Measurements from ENCODE around the gene RTKN. TPM values are rescaled to one million over a fixed set of nuclear protein-coding genes. Genes with fewer than 3 reads are reported as not detected.

The RTKN gene
- total and polyA plus RNA-seq, 9 of the 15 experiments (the other 6 are each of a cell fraction or from before 2014, with no cell fraction given) = 0.14 to 6.9 (median 3.6) TPM

GRCh38 chr2:74454654-74455511, 13.1 kb upstream of the RTKN start, which contains the start of gene INO80B (continued):
- no peak for TF ChIP-seq ZNF695 (CRISPR knock-in tag; IDR thresholded peaks at IDR 0.05)
- TF ChIP-seq ZNF311 (CRISPR knock-in tag; IDR thresholded peaks at IDR 0.05) = no peak
- TF ChIP-seq, protein P1, sequence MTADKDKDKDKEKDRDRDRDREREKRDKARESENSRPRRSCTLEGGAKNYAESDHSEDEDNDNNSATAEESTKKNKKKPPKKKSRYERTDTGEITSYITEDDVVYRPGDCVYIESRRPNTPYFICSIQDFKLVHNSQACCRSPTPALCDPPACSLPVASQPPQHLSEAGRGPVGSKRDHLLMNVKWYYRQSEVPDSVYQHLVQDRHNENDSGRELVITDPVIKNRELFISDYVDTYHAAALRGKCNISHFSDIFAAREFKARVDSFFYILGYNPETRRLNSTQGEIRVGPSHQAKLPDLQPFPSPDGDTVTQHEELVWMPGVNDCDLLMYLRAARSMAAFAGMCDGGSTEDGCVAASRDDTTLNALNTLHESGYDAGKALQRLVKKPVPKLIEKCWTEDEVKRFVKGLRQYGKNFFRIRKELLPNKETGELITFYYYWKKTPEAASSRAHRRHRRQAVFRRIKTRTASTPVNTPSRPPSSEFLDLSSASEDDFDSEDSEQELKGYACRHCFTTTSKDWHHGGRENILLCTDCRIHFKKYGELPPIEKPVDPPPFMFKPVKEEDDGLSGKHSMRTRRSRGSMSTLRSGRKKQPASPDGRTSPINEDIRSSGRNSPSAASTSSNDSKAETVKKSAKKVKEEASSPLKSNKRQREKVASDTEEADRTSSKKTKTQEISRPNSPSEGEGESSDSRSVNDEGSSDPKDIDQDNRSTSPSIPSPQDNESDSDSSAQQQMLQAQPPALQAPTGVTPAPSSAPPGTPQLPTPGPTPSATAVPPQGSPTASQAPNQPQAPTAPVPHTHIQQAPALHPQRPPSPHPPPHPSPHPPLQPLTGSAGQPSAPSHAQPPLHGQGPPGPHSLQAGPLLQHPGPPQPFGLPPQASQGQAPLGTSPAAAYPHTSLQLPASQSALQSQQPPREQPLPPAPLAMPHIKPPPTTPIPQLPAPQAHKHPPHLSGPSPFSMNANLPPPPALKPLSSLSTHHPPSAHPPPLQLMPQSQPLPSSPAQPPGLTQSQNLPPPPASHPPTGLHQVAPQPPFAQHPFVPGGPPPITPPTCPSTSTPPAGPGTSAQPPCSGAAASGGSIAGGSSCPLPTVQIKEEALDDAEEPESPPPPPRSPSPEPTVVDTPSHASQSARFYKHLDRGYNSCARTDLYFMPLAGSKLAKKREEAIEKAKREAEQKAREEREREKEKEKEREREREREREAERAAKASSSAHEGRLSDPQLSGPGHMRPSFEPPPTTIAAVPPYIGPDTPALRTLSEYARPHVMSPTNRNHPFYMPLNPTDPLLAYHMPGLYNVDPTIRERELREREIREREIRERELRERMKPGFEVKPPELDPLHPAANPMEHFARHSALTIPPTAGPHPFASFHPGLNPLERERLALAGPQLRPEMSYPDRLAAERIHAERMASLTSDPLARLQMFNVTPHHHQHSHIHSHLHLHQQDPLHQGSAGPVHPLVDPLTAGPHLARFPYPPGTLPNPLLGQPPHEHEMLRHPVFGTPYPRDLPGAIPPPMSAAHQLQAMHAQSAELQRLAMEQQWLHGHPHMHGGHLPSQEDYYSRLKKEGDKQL (CRISPR knock-in tag; IDR thresholded peaks at IDR 0.05; ENCODE audit: borderline replicate concordance) = no peak
- peak; percentile 37 for TF ChIP-seq BHLHE40 (IDR thresholded peaks at IDR 0.05; ENCODE audit: low read length)
- TF ChIP-seq, protein P2, sequence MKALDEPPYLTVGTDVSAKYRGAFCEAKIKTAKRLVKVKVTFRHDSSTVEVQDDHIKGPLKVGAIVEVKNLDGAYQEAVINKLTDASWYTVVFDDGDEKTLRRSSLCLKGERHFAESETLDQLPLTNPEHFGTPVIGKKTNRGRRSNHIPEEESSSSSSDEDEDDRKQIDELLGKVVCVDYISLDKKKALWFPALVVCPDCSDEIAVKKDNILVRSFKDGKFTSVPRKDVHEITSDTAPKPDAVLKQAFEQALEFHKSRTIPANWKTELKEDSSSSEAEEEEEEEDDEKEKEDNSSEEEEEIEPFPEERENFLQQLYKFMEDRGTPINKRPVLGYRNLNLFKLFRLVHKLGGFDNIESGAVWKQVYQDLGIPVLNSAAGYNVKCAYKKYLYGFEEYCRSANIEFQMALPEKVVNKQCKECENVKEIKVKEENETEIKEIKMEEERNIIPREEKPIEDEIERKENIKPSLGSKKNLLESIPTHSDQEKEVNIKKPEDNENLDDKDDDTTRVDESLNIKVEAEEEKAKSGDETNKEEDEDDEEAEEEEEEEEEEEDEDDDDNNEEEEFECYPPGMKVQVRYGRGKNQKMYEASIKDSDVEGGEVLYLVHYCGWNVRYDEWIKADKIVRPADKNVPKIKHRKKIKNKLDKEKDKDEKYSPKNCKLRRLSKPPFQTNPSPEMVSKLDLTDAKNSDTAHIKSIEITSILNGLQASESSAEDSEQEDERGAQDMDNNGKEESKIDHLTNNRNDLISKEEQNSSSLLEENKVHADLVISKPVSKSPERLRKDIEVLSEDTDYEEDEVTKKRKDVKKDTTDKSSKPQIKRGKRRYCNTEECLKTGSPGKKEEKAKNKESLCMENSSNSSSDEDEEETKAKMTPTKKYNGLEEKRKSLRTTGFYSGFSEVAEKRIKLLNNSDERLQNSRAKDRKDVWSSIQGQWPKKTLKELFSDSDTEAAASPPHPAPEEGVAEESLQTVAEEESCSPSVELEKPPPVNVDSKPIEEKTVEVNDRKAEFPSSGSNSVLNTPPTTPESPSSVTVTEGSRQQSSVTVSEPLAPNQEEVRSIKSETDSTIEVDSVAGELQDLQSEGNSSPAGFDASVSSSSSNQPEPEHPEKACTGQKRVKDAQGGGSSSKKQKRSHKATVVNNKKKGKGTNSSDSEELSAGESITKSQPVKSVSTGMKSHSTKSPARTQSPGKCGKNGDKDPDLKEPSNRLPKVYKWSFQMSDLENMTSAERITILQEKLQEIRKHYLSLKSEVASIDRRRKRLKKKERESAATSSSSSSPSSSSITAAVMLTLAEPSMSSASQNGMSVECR (CRISPR knock-in tag; IDR thresholded peaks at IDR 0.05) = peak; percentile 91
- TF ChIP-seq WHSC1 (IDR thresholded peaks at IDR 0.05; ENCODE audit: low read length) = no peak
- no peak for TF ChIP-seq ZNF785 (CRISPR knock-in tag; IDR thresholded peaks at IDR 0.05)
- no peak for TF ChIP-seq ATF4 (CRISPR knock-in tag; IDR thresholded peaks at IDR 0.05)
- TF ChIP-seq U2AF1 (optimal IDR thresholded peaks at IDR 0.05; ENCODE audit: low read depth, low read length) = no peak
- no peak for TF ChIP-seq ZNF512 (tag; IDR thresholded peaks at IDR 0.05)
- no peak for TF ChIP-seq ADNP (tag; IDR thresholded peaks at IDR 0.05)
- TF ChIP-seq ATF3 (IDR thresholded peaks at IDR 0.05) = peak; percentile 48; the same call in 1 of the 2 replicates
- TF ChIP-seq ATF3 (CRISPR knock-in tag; conservative IDR thresholded peaks at IDR 0.05) = peak; percentile 86; the same call in 1 of the 2 replicates

Data from K562 (cell line).